DMS53 treated with DMSO at 0.1 percent for 48 hours (cell line): ENCODE measurements around the gene TMEM212.
"Not testable (repeated sequence)": the region's sequence is repeated elsewhere in the genome, so short reads cannot be mapped to it uniquely, and the experiment has no call there.

ENCODE experiments used
- DNase-seq: peaks from one replicate; lab custom pipeline; 2025; ENCODE audit not compliant: unreplicated experiment; lab: John Stamatoyannopoulos, UW

The TMEM212 gene

GRCh38 chr3:171812811-171813210, 30.3 kb upstream of the TMEM212 start:
- DNase-seq, result no peak

- no peak for DNase-seq
Observed at GRCh38 chr3:171813278-171813896, 29.8 kb upstream of the TMEM212 start.

GRCh38 chr3:171813897-171814460, 29.2 kb upstream of the TMEM212 start:
- DNase-seq, result no peak

GRCh38 chr3:171814662-171815061, 28.5 kb upstream of the TMEM212 start:
- DNase-seq, result not testable (repeated sequence)

DNA sequence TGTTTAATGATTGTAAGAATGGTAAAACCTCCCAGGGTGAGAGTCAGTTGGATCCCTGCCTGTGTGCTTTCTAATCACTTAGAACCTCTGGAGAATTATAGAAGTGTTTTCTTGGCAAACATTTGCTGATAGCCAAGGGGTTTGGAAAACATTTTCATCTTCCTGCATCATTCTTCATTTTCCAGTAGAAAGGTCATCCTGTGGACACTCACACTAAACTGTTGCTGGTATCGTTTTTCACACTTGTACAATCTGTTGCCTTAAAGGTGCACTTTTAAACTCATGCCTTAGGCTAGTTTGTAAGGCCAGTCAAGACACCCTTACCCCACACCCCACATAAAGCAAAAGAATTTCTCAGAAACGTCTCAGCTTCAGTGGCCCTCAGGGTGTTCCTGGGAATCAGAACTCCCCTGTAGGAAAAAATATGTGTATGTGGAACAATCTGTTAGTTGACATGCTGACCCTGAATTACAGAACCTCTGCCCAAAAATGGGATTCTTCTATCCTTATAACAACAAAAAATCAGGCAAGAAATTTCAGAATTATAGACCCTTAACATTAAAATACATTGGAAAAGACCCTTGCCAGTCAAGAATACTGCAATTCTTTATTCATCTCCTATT, 27.1 kb upstream of the TMEM212 start:
- DNase-seq, result no peak

- DNase-seq, result no peak
Observed at GRCh38 chr3:171817074-171817800, 25.9 kb upstream of the TMEM212 start.

- no peak for DNase-seq
Observed at GRCh38 chr3:171821044-171821443, 22.1 kb upstream of the TMEM212 start.

- no peak for DNase-seq
Observed at GRCh38 chr3:171821778-171822358, 21.3 kb upstream of the TMEM212 start.

GRCh38 chr3:171822431-171823106, 20.6 kb upstream of the TMEM212 start:
- DNase-seq, result no peak

DNA sequence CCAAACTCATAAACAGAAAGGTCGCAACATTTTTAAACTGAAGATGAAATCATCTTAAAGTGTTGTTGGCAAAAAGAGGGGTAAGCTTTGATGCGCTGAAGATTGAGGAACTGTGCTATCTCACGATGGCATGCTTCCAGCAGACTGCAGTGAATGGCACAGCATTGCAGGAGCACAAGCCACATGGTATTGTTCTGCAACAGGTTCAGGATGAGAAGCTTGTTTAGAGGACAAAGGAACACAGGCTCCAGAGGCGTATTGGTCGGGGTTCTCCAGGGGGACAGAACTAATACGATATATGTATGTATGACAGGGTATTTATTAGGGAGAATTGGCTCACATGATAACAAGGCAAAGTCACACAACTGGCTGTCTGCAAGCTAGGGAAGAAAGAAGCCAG, 19.0 kb upstream of the TMEM212 start:
- no peak for DNase-seq

DNA sequence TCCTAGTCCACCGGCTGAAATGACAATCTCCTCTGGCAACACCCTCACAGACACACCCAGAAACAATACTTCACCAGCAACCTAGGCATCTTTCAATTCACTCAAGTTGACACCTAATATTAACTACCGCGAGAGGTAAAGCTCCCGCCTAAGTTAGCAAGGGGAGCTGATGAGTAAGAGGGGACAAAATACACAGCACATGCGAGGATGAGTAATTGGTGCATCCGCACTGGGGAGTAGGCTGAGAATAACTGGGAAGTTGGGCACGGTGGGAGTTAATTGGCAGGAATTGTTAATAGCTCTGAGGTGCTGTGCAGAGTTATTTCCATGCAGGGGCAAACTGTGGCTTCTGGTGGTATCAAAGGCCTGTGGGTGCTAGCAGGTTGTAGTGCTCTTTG, 18.3 kb upstream of the TMEM212 start:
- no peak for DNase-seq

- no peak for DNase-seq
Observed at GRCh38 chr3:171825222-171825828, 17.8 kb upstream of the TMEM212 start.

- no peak for DNase-seq
Observed at GRCh38 chr3:171827385-171827784, 15.8 kb upstream of the TMEM212 start.

GRCh38 chr3:171827836-171828458, 15.2 kb upstream of the TMEM212 start:
- no peak for DNase-seq

GRCh38 chr3:171828902-171829770, 14.0 kb upstream of the TMEM212 start:
- no peak for DNase-seq

GRCh38 chr3:171829841-171830517, 13.2 kb upstream of the TMEM212 start:
- DNase-seq, result peak; percentile 70

DNA sequence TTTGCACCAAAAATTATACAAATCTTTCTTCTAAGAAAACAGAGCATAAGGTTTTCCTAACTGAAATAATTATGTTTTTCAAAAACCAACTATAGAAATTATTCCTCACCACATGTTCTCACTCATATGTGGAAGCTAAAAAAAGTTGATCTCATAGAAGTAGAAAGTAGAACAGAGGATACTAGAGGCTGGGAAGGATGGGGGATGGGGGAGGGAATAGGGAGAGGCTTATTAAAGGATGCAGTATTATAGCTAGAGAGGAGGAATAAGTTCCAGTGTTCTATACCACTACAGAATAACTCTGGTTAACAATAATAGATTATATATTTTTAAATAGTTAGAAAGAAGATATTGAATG, 12.7 kb upstream of the TMEM212 start:
- no peak for DNase-seq

- no peak for DNase-seq
Observed at GRCh38 chr3:171831936-171832335, 11.2 kb upstream of the TMEM212 start.

GRCh38 chr3:171832989-171833388, 10.2 kb upstream of the TMEM212 start:
- no peak for DNase-seq
